ENCODE results near the gene ZSCAN1. TPM values are rescaled to one million over a fixed set of nuclear protein-coding genes. Genes with fewer than 3 reads are reported as not detected.

Gene ZSCAN1
- total and polyA plus RNA-seq, 10 of the 15 experiments (the other 5 are each of a cell fraction or from before 2014, with no cell fraction given), result not detected

- no peak for TF ChIP-seq CUX1 (IDR thresholded peaks at IDR 0.05; ENCODE audit: insufficient replicate concordance, low read depth, low read length)
These were observed 54.8 kb downstream of the ZSCAN1 start (continued) for GRCh38 chr19:58088521-58089052.

GRCh38 chr19:58089846-58090245 lies 56.0 kb downstream of the ZSCAN1 start:
- 70% methylated on average over 16 of the region's 16 CpGs for WGBS (ENCODE audit: insufficient coverage, insufficient replicate concordance, low lambda C conversion rate, missing lambda C conversion rate)
- Histone ChIP-seq H3K9ac (ENCODE audit: control insufficient read depth, insufficient read depth, low read length) (no peak overlapping the region), H3K79me2 (ENCODE audit: control insufficient read depth, insufficient read depth, low read length) (no peaks in the 10 kb centered on the region), H3K27me3 (replicated peaks in 1 of 2; ENCODE audit: control insufficient read depth in 2 of 2, insufficient read depth in 2 of 2, low read length in 1 of 2) (no peaks in the 10 kb centered on the region), H2AFZ (ENCODE audit: control insufficient read depth, low read depth, low read length) (no peak overlapping the region), H3K4me1 (ENCODE audit: control insufficient read depth, insufficient read depth, low read length) (no peaks in the 10 kb centered on the region), H4K20me1 (ENCODE audit: control insufficient read depth, insufficient read depth) (no peaks in the 10 kb centered on the region), H3K36me3 (ENCODE audit: control insufficient read depth in 2 of 2, insufficient read depth in 2 of 2, low read length in 1 of 2) (no peaks in the 10 kb centered on the region), H3K4me2 (ENCODE audit: control insufficient read depth, insufficient read depth) (no peak overlapping the region), H3K27ac (ENCODE audit: control insufficient read depth, insufficient read depth) (no peak overlapping the region), H3K4me3 (no peak overlapping the region), H3K9me3 (replicated peaks; ENCODE audit: control insufficient read depth, insufficient read depth, low read length) (peaks cover 1% of the 10 kb centered on the region; the same call in 1 of the 3 replicates)
- RAD21 ChIA-PET (ENCODE audit: unreplicated experiment), result no interaction called here
- in situ Hi-C loops (cut with MboI) (no loop called here), intact Hi-C loops (cut with micrococcal nuclease; ENCODE audit: unreplicated experiment) (no loop called here)
- SMC1A ChIA-PET (ENCODE audit: uncharacterized antibody, unreplicated experiment), result no interaction called here
- FAIRE-seq, result no peak
- no TSS peak for BruUV-seq (replicated peaks)
- DNase-seq (ENCODE audit: low read depth, low spot score), result no peak
- POLR2A ChIA-PET, result no interaction called here
- no peak for ATAC-seq
- CTCF ChIA-PET, result no interaction called here
- no peak for TF ChIP-seq ATF7 (IDR thresholded peaks at IDR 0.05; ENCODE audit: low read depth)
- TF ChIP-seq ATF3 (IDR thresholded peaks at IDR 0.05; ENCODE audit: borderline replicate concordance, extremely low read depth, low read depth, low read length), result no peak
- no peak for TF ChIP-seq CBX3 (IDR thresholded peaks at IDR 0.05; ENCODE audit: borderline replicate concordance, low read depth)
- no peak for TF ChIP-seq HSF1 (IDR thresholded peaks at IDR 0.05; ENCODE audit: low read depth, low read length)
- no peak for TF ChIP-seq ZZZ3 (IDR thresholded peaks at IDR 0.05; ENCODE audit: control insufficient read depth, insufficient read length, low read depth)
- no peak for TF ChIP-seq FOXM1 (IDR thresholded peaks at IDR 0.05; ENCODE audit: low read depth, low read length)
- TF ChIP-seq IRF5 (IDR thresholded peaks at IDR 0.05; ENCODE audit: borderline replicate concordance), result no peak
- TF ChIP-seq NR2C1 (IDR thresholded peaks at IDR 0.05), result no peak
- TF ChIP-seq SMARCA5 (IDR thresholded peaks at IDR 0.05), result no peak
- TF ChIP-seq JUNB (IDR thresholded peaks at IDR 0.05), result no peak
- no peak for TF ChIP-seq SRF (IDR thresholded peaks at IDR 0.05; ENCODE audit: low read depth in 2 of 2, low read length in 2 of 2)
- TF ChIP-seq NBN (IDR thresholded peaks at IDR 0.05), result no peak
- TF ChIP-seq CREB1 (IDR thresholded peaks at IDR 0.05; ENCODE audit: low read depth), result no peak
- no peak for TF ChIP-seq FOXK2 (IDR thresholded peaks at IDR 0.05)
- TF ChIP-seq MYC (IDR thresholded peaks at IDR 0.05; ENCODE audit: insufficient read depth, insufficient read length, insufficient replicate concordance, low read length, severe bottlenecking), result no peak

Data from GM12878 (cell line).